ENCODE results near the gene SERGEF.
A peak's percentile ranks its signal among the peaks of the same experiment; 100 is the strongest.

GRCh38 chr11:17750801-17751165, 262.1 kb downstream of the SERGEF start:
- TF ChIP-seq SP1 (IDR thresholded peaks at IDR 0.05) (peak; percentile 25), CTCF (IDR thresholded peaks at IDR 0.05; ENCODE audit: low read depth, low read length, missing input control) (no peak), TAF1 (conservative IDR thresholded peaks at IDR 0.05) (no peak), HNF4G (IDR thresholded peaks at IDR 0.05) (peak; percentile 81), YY1 (IDR thresholded peaks at IDR 0.05) (no peak), REST (IDR thresholded peaks at IDR 0.05) (peak; percentile 28)
